HG02623 (cell line): ENCODE measurements around the gene GARS1.

Experiments used
- ATAC-seq: cut with Tn5 transposase; IDR thresholded peaks from one replicate; pipeline ENCODE4 v1.9.1; 2021; ENCODE audit warnings: moderate library complexity; ENCODE audit not compliant: unreplicated experiment

Gene GARS1

DNA sequence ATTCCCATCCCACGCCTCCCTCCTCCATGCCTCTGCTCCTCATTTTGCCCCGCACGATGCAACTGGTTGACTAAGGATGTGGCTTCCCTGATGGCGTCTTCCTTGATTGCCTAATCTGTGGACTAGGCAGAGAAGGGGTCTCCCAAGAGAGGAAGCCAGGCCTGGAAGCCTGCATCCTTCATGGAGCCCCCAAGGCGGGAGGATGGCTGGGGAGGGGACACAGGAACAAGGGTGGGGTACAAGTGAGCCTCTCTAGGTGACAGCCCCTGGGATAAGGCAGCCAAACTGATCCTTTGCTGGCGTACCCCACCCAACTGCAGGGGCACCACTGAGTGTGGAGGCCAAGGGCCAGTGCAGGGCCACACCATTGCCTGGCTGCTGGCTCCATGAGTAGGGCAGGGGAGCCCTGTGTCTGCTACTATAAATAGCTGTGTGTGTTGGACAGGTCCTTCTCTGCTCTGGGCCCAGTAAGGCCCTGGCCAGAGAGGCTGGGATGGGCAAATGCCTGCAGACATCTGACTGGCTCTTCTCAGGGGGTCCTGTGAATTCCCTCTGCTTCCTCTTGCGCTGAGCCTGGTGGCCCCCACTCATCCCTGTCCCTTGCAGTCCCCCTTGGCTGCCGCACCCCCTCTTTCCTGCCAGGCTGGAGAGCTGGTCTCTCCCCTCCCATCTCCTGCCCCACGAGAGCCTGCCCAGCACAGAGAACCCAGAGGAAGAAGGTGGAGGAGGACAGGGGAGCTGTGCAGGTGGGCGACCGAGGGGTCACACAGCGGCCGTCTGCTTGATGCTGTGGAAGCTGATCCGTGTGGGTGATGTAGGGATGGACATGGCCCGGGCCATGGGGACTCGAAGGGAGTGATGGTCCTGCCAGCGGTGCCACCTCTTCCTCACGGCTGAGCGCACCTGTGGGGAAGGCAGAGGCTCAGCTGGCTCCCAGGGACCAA lies 58.3 kb downstream of the GARS1 start:
- ATAC-seq = no peak

GRCh38 chr7:30654296-30655090 lies 59.8 kb downstream of the GARS1 start:
- no peak for ATAC-seq

GRCh38 chr7:30655096-30655970 lies 60.7 kb downstream of the GARS1 start:
- no peak for ATAC-seq

- no peak for ATAC-seq
These were observed 61.6 kb downstream of the GARS1 start for GRCh38 chr7:30656006-30656957.

- ATAC-seq = no peak
These were observed 62.5 kb downstream of the GARS1 start for GRCh38 chr7:30657131-30657530.

GRCh38 chr7:30658479-30659074 lies 63.9 kb downstream of the GARS1 start:
- no peak for ATAC-seq

GRCh38 chr7:30659312-30659711 lies 64.6 kb downstream of the GARS1 start:
- no peak for ATAC-seq

DNA sequence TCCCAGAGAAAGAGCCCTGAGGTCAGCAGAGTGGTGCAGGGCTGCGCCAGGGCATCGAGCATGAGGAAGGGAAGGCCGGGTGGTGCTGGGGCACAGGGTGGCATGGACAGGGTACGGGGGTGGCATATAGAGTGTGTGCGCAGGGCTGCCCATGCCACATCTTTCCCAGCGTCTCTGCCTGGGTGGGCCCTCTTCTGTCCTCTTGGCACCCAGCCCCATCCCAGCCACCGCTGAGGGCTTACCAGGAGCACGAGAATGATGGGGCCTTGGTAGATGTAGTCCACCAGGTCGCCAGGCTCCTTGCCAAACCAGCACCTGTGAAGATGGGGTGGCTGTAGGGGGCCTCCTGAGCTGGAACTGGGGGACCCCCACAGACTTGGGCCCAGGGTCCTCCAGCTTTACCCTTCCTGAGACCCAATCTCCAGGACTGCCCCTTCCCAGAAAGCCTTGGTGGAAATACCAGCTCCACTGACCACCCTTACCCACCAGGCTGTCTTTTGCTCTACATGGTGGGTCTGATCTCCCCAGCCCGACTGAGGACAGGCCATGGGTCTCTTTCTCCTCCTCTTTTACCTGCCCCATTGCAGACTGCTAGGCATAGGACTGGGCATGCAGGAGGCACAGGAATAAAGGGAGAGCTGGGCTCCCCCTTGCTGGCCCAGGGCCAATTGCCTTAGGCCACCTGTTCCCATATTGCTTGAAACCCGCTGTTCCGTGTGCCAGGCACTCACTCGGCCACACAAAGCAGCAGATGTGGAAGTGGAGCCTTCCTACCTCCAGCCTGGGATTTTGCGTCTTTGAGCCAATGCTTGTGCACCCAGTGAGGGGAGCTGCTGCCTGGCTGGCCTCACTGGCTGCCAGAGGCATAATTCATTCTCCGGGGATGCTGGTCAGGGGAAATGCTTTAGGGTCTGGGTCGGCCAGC lies 65.9 kb downstream of the GARS1 start:
- no peak for ATAC-seq

DNA sequence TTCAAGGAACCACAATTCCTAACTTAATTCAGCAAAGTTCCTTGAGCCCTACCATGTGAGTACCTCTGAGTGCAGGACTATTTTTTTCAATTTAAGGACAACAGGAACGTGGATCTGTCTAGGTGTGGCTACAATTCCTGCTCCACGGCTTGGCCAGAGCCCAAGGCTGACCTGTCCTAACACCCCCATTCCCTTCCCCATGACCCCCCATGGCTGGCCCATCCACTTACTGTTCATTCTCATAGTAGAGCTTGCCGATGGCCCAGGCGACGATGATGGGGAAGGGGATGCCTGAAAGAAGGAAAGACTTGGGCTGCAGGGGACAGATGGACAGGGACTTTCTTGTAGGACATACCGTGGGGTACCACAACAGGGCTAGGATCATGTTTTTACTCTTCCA lies 67.2 kb downstream of the GARS1 start:
- ATAC-seq = no peak

- no peak for ATAC-seq
These were observed 67.8 kb downstream of the GARS1 start for GRCh38 chr7:30662431-30662939.

DNA sequence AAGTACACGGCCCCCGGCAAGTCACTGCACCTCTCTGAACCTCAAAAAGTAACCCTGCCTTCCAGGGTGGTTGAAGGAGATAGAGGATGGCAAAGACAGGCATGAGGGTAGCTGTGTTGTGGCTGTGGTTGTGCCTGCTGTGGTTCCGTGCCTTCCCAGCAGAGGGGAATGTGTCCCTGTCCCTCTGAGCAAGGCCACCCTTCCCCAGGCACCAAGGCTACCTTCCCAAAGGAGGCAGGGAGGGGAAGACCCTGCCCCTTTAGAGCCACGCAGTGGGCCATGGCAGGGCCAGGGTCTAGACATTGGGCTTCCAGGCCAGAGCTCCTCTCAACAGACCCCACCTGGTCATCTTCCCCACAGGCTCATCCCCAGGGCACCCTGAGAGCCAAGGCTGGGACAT lies 68.7 kb downstream of the GARS1 start:
- ATAC-seq = no peak

DNA sequence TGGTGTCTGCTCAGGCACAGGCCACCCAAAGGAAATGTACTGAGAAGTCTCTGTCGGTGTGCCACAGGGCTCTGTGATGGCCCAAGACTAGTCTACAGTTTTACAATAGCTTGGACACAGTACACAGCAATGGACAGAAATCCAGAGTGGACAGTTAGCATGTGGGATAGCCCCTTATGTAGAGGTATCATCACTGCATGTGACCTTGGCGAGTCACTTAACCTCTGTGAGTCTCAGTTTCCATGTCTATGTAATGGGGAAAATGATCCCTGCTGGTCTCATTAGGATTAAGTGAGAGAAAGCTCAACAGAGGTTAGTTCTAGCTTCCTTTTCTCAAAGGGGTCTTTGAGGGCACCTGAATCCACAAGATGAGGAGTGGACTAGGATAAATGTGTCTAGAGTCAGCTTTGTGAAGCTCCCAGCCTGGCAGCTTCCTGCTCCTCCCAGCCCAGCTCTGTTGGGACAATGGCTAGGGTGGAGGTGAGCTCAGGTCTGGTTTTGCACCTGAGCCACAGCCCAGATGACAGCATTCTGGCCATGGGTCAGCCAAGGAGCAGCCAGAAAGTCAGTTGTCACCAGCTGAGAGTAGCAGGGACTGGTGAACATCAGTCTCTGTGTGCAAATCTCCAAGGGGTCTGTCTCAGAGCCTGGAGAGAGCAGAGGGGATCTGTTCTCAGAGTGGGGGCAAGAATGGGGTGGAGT lies 69.7 kb downstream of the GARS1 start:
- ATAC-seq = no peak

- no peak for ATAC-seq
These were observed 70.4 kb downstream of the GARS1 start for GRCh38 chr7:30665043-30665442.

GRCh38 chr7:30665449-30665848 lies 70.8 kb downstream of the GARS1 start:
- ATAC-seq = no peak

GRCh38 chr7:30667172-30667571 lies 72.5 kb downstream of the GARS1 start:
- ATAC-seq = no peak

- no peak for ATAC-seq
These were observed 73.4 kb downstream of the GARS1 start for GRCh38 chr7:30668102-30668501.

- ATAC-seq = no peak
These were observed 77.3 kb downstream of the GARS1 start for GRCh38 chr7:30671793-30672465.
